ENCODE data around the gene EARS2. TPM values are rescaled to one million over a fixed set of nuclear protein-coding genes. Genes with fewer than 3 reads are reported as not detected.

EARS2 gene
- total RNA-seq, 1 experiment from 2014 or later, result 32.4 TPM

GRCh38 chr16:23491490-23492391 is 65.4 kb downstream of the EARS2 start:
- Mint-ChIP-seq H3K4me1 (ENCODE audit: low read depth, unreplicated experiment) (no peaks in the 10 kb centered on the region), H3K36me3 (ENCODE audit: insufficient read depth, unreplicated experiment) (peaks cover 61% of the 10 kb centered on the region), H3K4me3 (ENCODE audit: unreplicated experiment) (no peak overlapping the region), H3K27ac (ENCODE audit: unreplicated experiment) (no peak overlapping the region), H3K9me3 (ENCODE audit: unreplicated experiment) (no peaks in the 10 kb centered on the region), H3K27me3 (ENCODE audit: insufficient read depth, unreplicated experiment) (no peaks in the 10 kb centered on the region)
- POLR2A ChIA-PET, result no interaction called here
- Histone ChIP-seq H3K27me3 (replicated peaks; ENCODE audit: control insufficient read depth, insufficient read depth, low read length) (no peaks in the 10 kb centered on the region), H3K4me1 (peaks cover 5% of the 10 kb centered on the region; the same call in 1 of the 2 replicates), H3K36me3 (ENCODE audit: control insufficient read depth, insufficient read depth, low read length) (peaks cover 3% of the 10 kb centered on the region), H3K4me3 (ENCODE audit: low read depth, low read length) (no peak overlapping the region), H3K9me3 (no peaks in the 10 kb centered on the region)
- DNase-seq, result no peak
- TF ChIP-seq CTCF (IDR thresholded peaks at IDR 0.05; ENCODE audit: insufficient read depth in 1 of 2, low read depth in 1 of 2, low read length in 1 of 2, severe bottlenecking in 1 of 2, unreplicated experiment in 1 of 2), result no peak
- intact Hi-C loops (cut with micrococcal nuclease; ENCODE audit: unreplicated experiment), result no loop called here
- CTCF ChIA-PET, result interaction anchor here (0.7 kb wide), 1 partner anchor 13 kb away, joined by 6 read pairs; no protein-coding TSS in a partner anchor
- BruUV-seq (replicated peaks), result no TSS peak

GRCh38 chr16:23486480-23486879 is 70.7 kb downstream of the EARS2 start:
- TF ChIP-seq CTCF (IDR thresholded peaks at IDR 0.05; ENCODE audit: insufficient read depth in 1 of 2, low read depth in 1 of 2, low read length in 1 of 2, severe bottlenecking in 1 of 2, unreplicated experiment in 1 of 2), result no peak
- ChIA-PET CTCF (no interaction called here), POLR2A (no interaction called here)
- DNase-seq, result no peak
- Mint-ChIP-seq H3K36me3 (ENCODE audit: insufficient read depth, unreplicated experiment) (peaks cover 66% of the 10 kb centered on the region), H3K27me3 (ENCODE audit: insufficient read depth, unreplicated experiment) (no peaks in the 10 kb centered on the region), H3K4me3 (ENCODE audit: unreplicated experiment) (no peak overlapping the region), H3K27ac (ENCODE audit: unreplicated experiment) (no peak overlapping the region), H3K4me1 (ENCODE audit: low read depth, unreplicated experiment) (no peaks in the 10 kb centered on the region), H3K9me3 (ENCODE audit: unreplicated experiment) (no peaks in the 10 kb centered on the region)
- intact Hi-C loops (cut with micrococcal nuclease; ENCODE audit: unreplicated experiment), result no loop called here
- Histone ChIP-seq H3K4me1 (no peaks in the 10 kb centered on the region), H3K36me3 (ENCODE audit: control insufficient read depth, insufficient read depth, low read length) (peaks cover 4% of the 10 kb centered on the region), H3K9me3 (no peaks in the 10 kb centered on the region), H3K4me3 (ENCODE audit: low read depth, low read length) (no peak overlapping the region), H3K27me3 (replicated peaks; ENCODE audit: control insufficient read depth, insufficient read depth, low read length) (no peaks in the 10 kb centered on the region)
- BruUV-seq (replicated peaks), result no TSS peak

GRCh38 chr16:23485841-23486240 is 71.3 kb downstream of the EARS2 start:
- no peaks in the 10 kb centered on the region for H3K27me3 ChIP-seq (replicated peaks; ENCODE audit: control insufficient read depth, insufficient read depth, low read length)
- ChIA-PET POLR2A (no interaction called here), CTCF (no interaction called here)
- no peaks in the 10 kb centered on the region for H3K4me1 ChIP-seq
- H3K27ac Mint-ChIP-seq (ENCODE audit: unreplicated experiment), result no peak overlapping the region
- peaks cover 64% of the 10 kb centered on the region for H3K36me3 Mint-ChIP-seq (ENCODE audit: insufficient read depth, unreplicated experiment)
- no peaks in the 10 kb centered on the region for H3K27me3 Mint-ChIP-seq (ENCODE audit: insufficient read depth, unreplicated experiment)
- no peak for TF ChIP-seq CTCF (IDR thresholded peaks at IDR 0.05; ENCODE audit: insufficient read depth in 1 of 2, low read depth in 1 of 2, low read length in 1 of 2, severe bottlenecking in 1 of 2, unreplicated experiment in 1 of 2)
- intact Hi-C loops (cut with micrococcal nuclease; ENCODE audit: unreplicated experiment), result no loop called here
- H3K4me3 ChIP-seq (ENCODE audit: low read depth, low read length), result no peak overlapping the region
- BruUV-seq (replicated peaks), result no TSS peak
- DNase-seq, result no peak
- H3K36me3 ChIP-seq (ENCODE audit: control insufficient read depth, insufficient read depth, low read length), result peaks cover 4% of the 10 kb centered on the region
- no peak overlapping the region for H3K4me3 Mint-ChIP-seq (ENCODE audit: unreplicated experiment)
- H3K4me1 Mint-ChIP-seq (ENCODE audit: low read depth, unreplicated experiment), result no peaks in the 10 kb centered on the region
- no peaks in the 10 kb centered on the region for H3K9me3 Mint-ChIP-seq (ENCODE audit: unreplicated experiment)
- H3K9me3 ChIP-seq, result no peaks in the 10 kb centered on the region

All from Caco-2 (cell line).